Activated naive CD8-positive, alpha-beta T cell (primary cell): ENCODE results near the gene REEP1.

Experiments used
- H3K27ac Mint-ChIP-seq: one replicate; pipeline ENCODE4 v1.8.0; 2021; ENCODE audit warnings: mixed read lengths
- H3K27me3 Mint-ChIP-seq: one replicate; pipeline ENCODE4 v1.8.0; 2021; ENCODE audit warnings: mixed read lengths
- H3K36me3 Mint-ChIP-seq: one replicate; pipeline ENCODE4 v1.8.0; 2021; ENCODE audit warnings: mixed read lengths
- H3K4me1 Mint-ChIP-seq: one replicate; pipeline ENCODE4 v1.8.0; 2021; ENCODE audit warnings: low read depth, mixed read lengths
- H3K4me3 Mint-ChIP-seq: one replicate; pipeline ENCODE4 v1.8.0; 2021; ENCODE audit warnings: mild to moderate bottlenecking, mixed read lengths
- H3K9me3 Mint-ChIP-seq: one replicate; pipeline ENCODE4 v1.8.0; 2021; ENCODE audit warnings: low read depth, mixed read lengths

REEP1 gene

GRCh38 chr2:86332654-86333053, 4.8 kb downstream of the REEP1 start:
- Mint-ChIP-seq H3K27me3 (peaks cover 7% of the 10 kb centered on the region), H3K9me3 (no peaks in the 10 kb centered on the region), H3K4me3 (no peak overlapping the region), H3K27ac (no peak overlapping the region), H3K4me1 (peaks cover 9% of the 10 kb centered on the region), H3K36me3 (no peaks in the 10 kb centered on the region)

GRCh38 chr2:86331384-86331783, 6.0 kb downstream of the REEP1 start:
- no peak overlapping the region for H3K4me3 Mint-ChIP-seq
- H3K4me1 Mint-ChIP-seq = peaks cover 3% of the 10 kb centered on the region
- H3K27ac Mint-ChIP-seq = no peak overlapping the region
- H3K36me3 Mint-ChIP-seq = no peaks in the 10 kb centered on the region
- H3K9me3 Mint-ChIP-seq = no peaks in the 10 kb centered on the region
- peaks cover 8% of the 10 kb centered on the region for H3K27me3 Mint-ChIP-seq

- Mint-ChIP-seq H3K9me3 (no peaks in the 10 kb centered on the region), H3K4me3 (no peak overlapping the region), H3K27me3 (peaks cover 4% of the 10 kb centered on the region), H3K4me1 (no peaks in the 10 kb centered on the region), H3K27ac (no peak overlapping the region), H3K36me3 (no peaks in the 10 kb centered on the region)
These were observed 7.4 kb downstream of the REEP1 start for GRCh38 chr2:86330001-86330400.

GRCh38 chr2:86323273-86324021, 14.0 kb downstream of the REEP1 start:
- H3K4me3 Mint-ChIP-seq = no peak overlapping the region
- H3K4me1 Mint-ChIP-seq = peaks cover 13% of the 10 kb centered on the region
- no peak overlapping the region for H3K27ac Mint-ChIP-seq
- no peaks in the 10 kb centered on the region for H3K36me3 Mint-ChIP-seq
- peaks cover 1% of the 10 kb centered on the region for H3K27me3 Mint-ChIP-seq
- H3K9me3 Mint-ChIP-seq = no peaks in the 10 kb centered on the region

GRCh38 chr2:86319700-86320580, 17.5 kb downstream of the REEP1 start:
- H3K4me3 Mint-ChIP-seq = peak overlapping the region; percentile 25
- H3K27ac Mint-ChIP-seq = no peak overlapping the region
- peaks cover 13% of the 10 kb centered on the region for H3K4me1 Mint-ChIP-seq
- H3K36me3 Mint-ChIP-seq = no peaks in the 10 kb centered on the region
- no peaks in the 10 kb centered on the region for H3K9me3 Mint-ChIP-seq
- H3K27me3 Mint-ChIP-seq = no peaks in the 10 kb centered on the region

- Mint-ChIP-seq H3K4me3 (no peak overlapping the region), H3K4me1 (peaks cover 11% of the 10 kb centered on the region), H3K36me3 (no peaks in the 10 kb centered on the region), H3K27ac (no peak overlapping the region), H3K27me3 (no peaks in the 10 kb centered on the region), H3K9me3 (no peaks in the 10 kb centered on the region)
These were observed 22.3 kb downstream of the REEP1 start for GRCh38 chr2:86315084-86315483.

GRCh38 chr2:86314125-86314524, 23.3 kb downstream of the REEP1 start:
- H3K27me3 Mint-ChIP-seq = no peaks in the 10 kb centered on the region
- no peak overlapping the region for H3K4me3 Mint-ChIP-seq
- no peak overlapping the region for H3K27ac Mint-ChIP-seq
- no peaks in the 10 kb centered on the region for H3K36me3 Mint-ChIP-seq
- H3K4me1 Mint-ChIP-seq = peaks cover 1% of the 10 kb centered on the region
- no peaks in the 10 kb centered on the region for H3K9me3 Mint-ChIP-seq

GRCh38 chr2:86313341-86313740, 24.1 kb downstream of the REEP1 start:
- Mint-ChIP-seq H3K9me3 (no peaks in the 10 kb centered on the region), H3K27ac (no peak overlapping the region), H3K27me3 (no peaks in the 10 kb centered on the region), H3K4me3 (no peak overlapping the region), H3K36me3 (no peaks in the 10 kb centered on the region), H3K4me1 (no peaks in the 10 kb centered on the region)

- no peak overlapping the region for H3K4me3 Mint-ChIP-seq
- H3K36me3 Mint-ChIP-seq = no peaks in the 10 kb centered on the region
- no peak overlapping the region for H3K27ac Mint-ChIP-seq
- H3K9me3 Mint-ChIP-seq = no peaks in the 10 kb centered on the region
- no peaks in the 10 kb centered on the region for H3K4me1 Mint-ChIP-seq
- H3K27me3 Mint-ChIP-seq = no peaks in the 10 kb centered on the region
These were observed 25.5 kb downstream of the REEP1 start for GRCh38 chr2:86311879-86312278.

GRCh38 chr2:86309966-86310365, 27.5 kb downstream of the REEP1 start:
- Mint-ChIP-seq H3K27ac (no peak overlapping the region), H3K36me3 (no peaks in the 10 kb centered on the region), H3K9me3 (no peaks in the 10 kb centered on the region), H3K4me3 (no peak overlapping the region), H3K27me3 (no peaks in the 10 kb centered on the region), H3K4me1 (no peaks in the 10 kb centered on the region)

- Mint-ChIP-seq H3K4me3 (no peak overlapping the region), H3K9me3 (no peaks in the 10 kb centered on the region), H3K27ac (no peak overlapping the region), H3K36me3 (no peaks in the 10 kb centered on the region), H3K27me3 (no peaks in the 10 kb centered on the region), H3K4me1 (no peaks in the 10 kb centered on the region)
These were observed 28.3 kb downstream of the REEP1 start for GRCh38 chr2:86308984-86309695.

GRCh38 chr2:86308356-86308755, 29.1 kb downstream of the REEP1 start:
- Mint-ChIP-seq H3K27me3 (no peaks in the 10 kb centered on the region), H3K4me3 (no peak overlapping the region), H3K27ac (no peak overlapping the region), H3K36me3 (no peaks in the 10 kb centered on the region), H3K9me3 (no peaks in the 10 kb centered on the region), H3K4me1 (no peaks in the 10 kb centered on the region)

- H3K4me3 Mint-ChIP-seq = no peak overlapping the region
- H3K27ac Mint-ChIP-seq = no peak overlapping the region
- peaks cover 2% of the 10 kb centered on the region for H3K27me3 Mint-ChIP-seq
- no peaks in the 10 kb centered on the region for H3K4me1 Mint-ChIP-seq
- no peaks in the 10 kb centered on the region for H3K9me3 Mint-ChIP-seq
- no peaks in the 10 kb centered on the region for H3K36me3 Mint-ChIP-seq
These were observed 30.0 kb downstream of the REEP1 start for GRCh38 chr2:86307431-86307830.

GRCh38 chr2:86305915-86306254, 31.5 kb downstream of the REEP1 start:
- no peak overlapping the region for H3K27ac Mint-ChIP-seq
- H3K9me3 Mint-ChIP-seq = no peaks in the 10 kb centered on the region
- no peaks in the 10 kb centered on the region for H3K4me1 Mint-ChIP-seq
- no peak overlapping the region for H3K4me3 Mint-ChIP-seq
- H3K36me3 Mint-ChIP-seq = no peaks in the 10 kb centered on the region
- H3K27me3 Mint-ChIP-seq = peaks cover 4% of the 10 kb centered on the region
